C4-2B (cell line): ENCODE measurements around the gene WT1.

Experiments used
- CTCF ChIP-seq: fragments of 450-650 bp; conservative IDR thresholded peaks from 2 replicates; pipeline ENCODE4 v1.5.1; 2017; ENCODE audit warnings: mild to moderate bottlenecking
- ZFX ChIP-seq: fragments of 450-650 bp; IDR thresholded peaks from 2 replicates; pipeline ENCODE4 v1.6.1; 2017

DNA sequence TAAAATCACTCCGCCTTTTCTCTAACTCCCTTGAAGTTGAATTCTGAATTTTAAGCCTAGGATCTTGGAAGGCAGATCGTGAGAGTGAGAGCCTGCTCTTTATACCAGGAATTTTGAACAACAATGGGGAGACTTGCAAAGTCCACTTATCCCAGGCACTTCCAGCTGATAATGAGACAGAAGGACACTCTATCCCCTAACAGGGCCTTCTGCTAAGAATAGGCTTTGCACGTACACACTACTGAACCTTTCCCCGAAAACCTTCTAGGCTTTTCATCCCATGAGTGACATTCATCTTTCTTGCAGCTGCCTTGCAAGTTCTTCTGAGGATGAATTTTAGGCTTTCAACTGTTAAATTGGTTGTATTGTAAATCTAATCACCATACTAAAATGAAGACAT, 44.0 kb upstream of the WT1 start:
- TF ChIP-seq CTCF (no peak), ZFX (no peak)
